K562 (cell line): ENCODE data around the gene ZNF587. TPM values are rescaled to one million over a fixed set of nuclear protein-coding genes. Genes with fewer than 3 reads are reported as not detected.

Source experiments
- ATAC-seq: fragments of 200-7000 bp; cut with Tn5 transposase; 3 replicates; pipeline ENCODE4 v1.9.1; 2020; ENCODE audit warnings: moderate library complexity
- BruUV-seq: library from RNA; stranded (reverse); fragments of 400-500 nt; replicated peaks from 2 replicates; lab custom pipeline; 2021; lab: Mats Ljungman, UMichigan
- CTCF ChIA-PET: fragments of 300-600 bp; formaldehyde crosslinking; extraction: SDS; loops from one replicate; lab custom pipeline; 2021; ENCODE audit warnings: low intra/inter-chr PET ratio; lab: Yijun Ruan, JAX
- POLR2A ChIA-PET: fragments of 300-600, 350-650 bp; sonication (Branson Sonifier 250); formaldehyde crosslinking; extraction: SDS; loops from one replicate; lab custom pipeline; 2021; ENCODE audit warnings: antibody characterized with exemption, inconsistent platforms; lab: Yijun Ruan, JAX
- DNase-seq, 4 experiments: peaks; one replicate each; pipeline versions ENCODE4 v3.0.0 to v3.0.0-alpha.2; 2011 to 2018; ENCODE audit warnings: low spot score in 3 of 4, mixed read lengths in 3 of 4; ENCODE audit errors: extremely low read depth in 1 of 4
- FAIRE-seq: peaks from 2 replicates; lab custom pipeline; 2011; peaks lifted over from hg19 to GRCh38; lab: Jason Lieb, UNC
- H2AFZ ChIP-seq: 2 replicates; pipeline ENCODE4 v1.6.0; 2011; ENCODE audit warnings: low read depth, low read length, control low read depth, inconsistent platforms
- H3K27ac ChIP-seq: fragments of 200-600 bp; 3 replicates; pipeline ENCODE4 v1.8.0; 2011; ENCODE audit warnings: low read depth, mild to moderate bottlenecking, control low read depth, inconsistent platforms, low read length, moderate library complexity, mixed read lengths; ENCODE audit errors: extremely low read depth
- H3K27me3 ChIP-seq, 2 experiments: fragments of 300-600 bp in 1 of 2; 2 replicates in 1 of 2; 3 replicates in 1 of 2; pipeline versions ENCODE4 v1.6.0 to v1.8.0; 2011; ENCODE audit warnings: inconsistent platforms in 2 of 2, low read length in 2 of 2, mild to moderate bottlenecking in 1 of 2, mixed read lengths in 1 of 2, moderate library complexity in 1 of 2; ENCODE audit not compliant: control insufficient read depth in 2 of 2, insufficient read depth in 2 of 2
- H3K36me3 ChIP-seq: fragments of 300-600 bp; 3 replicates; pipeline ENCODE4 v1.8.0; 2011; ENCODE audit warnings: mild to moderate bottlenecking, low read length, inconsistent platforms; ENCODE audit not compliant: control insufficient read depth, insufficient read depth
- H3K4me1 ChIP-seq, 2 experiments: fragments of 200-600 bp in 1 of 2; replicated peaks in 1 of 2; 2 replicates in 1 of 2; 3 replicates in 1 of 2; pipeline versions ENCODE4 v1.5.1 to v1.8.0; 2011; ENCODE audit warnings: inconsistent platforms in 2 of 2, low read length in 2 of 2, mild to moderate bottlenecking in 1 of 2, mixed read lengths in 1 of 2, moderate library complexity in 1 of 2; ENCODE audit not compliant: control insufficient read depth in 2 of 2, insufficient read depth in 2 of 2
- H3K4me2 ChIP-seq: 2 replicates; pipeline ENCODE4 v1.6.1; 2011; ENCODE audit warnings: low read length, control low read depth, inconsistent platforms, mixed read lengths; ENCODE audit not compliant: insufficient read depth
- H3K4me3 ChIP-seq: fragments of 200-600 bp; sonication (generic), shearing (Covaris generic); 2 replicates; pipeline ENCODE4 v1.5.1; 2016; ENCODE audit warnings: control low read depth, inconsistent platforms
- H3K79me2 ChIP-seq: fragments of 200-600 bp; 3 replicates; pipeline ENCODE4 v1.8.0; 2011; ENCODE audit warnings: low read length, inconsistent platforms; ENCODE audit not compliant: control insufficient read depth, insufficient read depth
- H3K9ac ChIP-seq, 2 experiments: 2 replicates each; pipeline versions ENCODE4 v1.6.0 to v1.6.1; 2011; ENCODE audit warnings: low read depth in 2 of 2, low read length in 2 of 2, control low read depth in 1 of 2, inconsistent platforms in 1 of 2, mild to moderate bottlenecking in 1 of 2, mixed read lengths in 1 of 2; ENCODE audit not compliant: insufficient read depth in 1 of 2
- H3K9me1 ChIP-seq: one replicate; pipeline ENCODE4 v1.6.0; 2011; ENCODE audit warnings: inconsistent platforms, mild to moderate bottlenecking, low read length, moderate library complexity; ENCODE audit not compliant: control insufficient read depth, insufficient read depth
- H3K9me3 ChIP-seq: replicated peaks from 2 replicates; pipeline ENCODE4 v1.5.1; 2011; ENCODE audit warnings: low read depth, low read length, inconsistent platforms; ENCODE audit not compliant: control insufficient read depth, insufficient read depth
- H4K20me1 ChIP-seq: replicated peaks from 2 replicates; pipeline ENCODE4 v1.6.1; 2011; ENCODE audit warnings: low read length, inconsistent platforms, mixed read lengths; ENCODE audit not compliant: control insufficient read depth, insufficient read depth
- CSDE1 ChIP-seq, 2 experiments: fragments of 450-650 bp; IDR thresholded peaks; 2 replicates each; pipeline ENCODE4 v1.6.1; 2016; ENCODE audit warnings: mild to moderate bottlenecking in 1 of 2
- KDM2B ChIP-seq: fragments of 250-450 bp; sonication (Bioruptor Pico); IDR thresholded peaks from 2 replicates; pipeline ENCODE4 v1.8.0; 2021; ENCODE audit warnings: mild to moderate bottlenecking, moderate library complexity
- POLR3G ChIP-seq: IDR thresholded peaks from 2 replicates; pipeline ENCODE4 v1.6.1; 2011; ENCODE audit not compliant: insufficient read length, insufficient replicate concordance; ENCODE audit errors: extremely low read depth
- TEAD1 ChIP-seq, 2 experiments: fragments of 450-650 bp in 1 of 2; sonication (generic) in 1 of 2; formaldehyde crosslinking; IDR thresholded peaks; 2 replicates each; pipeline versions ENCODE4 v1.4.0 to v1.8.0; 2020 to 2022; ENCODE audit warnings: mild to moderate bottlenecking in 2 of 2, missing genetic modification reagents in 1 of 2
- USF2 ChIP-seq: sonication (generic); formaldehyde crosslinking; IDR thresholded peaks from 2 replicates; pipeline ENCODE4 v1.5.0; 2020; ENCODE audit warnings: missing genetic modification reagents
- WGBS: fragments of 100-300 bp; shearing (Covaris generic); methylation state at CpG from one replicate; pipeline ENCODE4 v1.1.6; 2016; ENCODE audit warnings: low coverage, mixed read lengths; ENCODE audit not compliant: insufficient coverage; ENCODE audit errors: missing lambda C conversion rate; 5-methylcytosine and 5-hydroxymethylcytosine counted together
- in situ Hi-C: fragments of 300-500 bp; cut with MboI; formaldehyde crosslinking; loops from 4 replicates; pipeline ENCODE4 v1.15.0; 2018; ENCODE audit warnings: inconsistent platforms, mixed read lengths
- intact Hi-C: fragments of 100-400 bp; cut with micrococcal nuclease; formaldehyde crosslinking; loops from 2 replicates; pipeline ENCODE4 v1.14.2; 2022
- polyA plus RNA-seq, 8 experiments: library from polyadenylated mRNA; depleted of rRNA in 4 of 8; stranded (reverse) in 5 of 8; unstranded in 3 of 8; fragments of >200 nt; fragmentation: Nextera tagmentation in 2 of 8; fragmentation: Illumina TruSeq in 1 of 8; extraction: Ambion mirVana in 2 of 8; extraction: Trizol in 1 of 8; gene quantifications; 2 replicates each; pipeline versions ENCODE4 v1.2.1 to v1.2.3, GENCODE V29; 2011 to 2014; ENCODE audit warnings: inconsistent platforms in 1 of 8, missing spikeins in 1 of 8
- total RNA-seq, 7 experiments: library from RNA; depleted of rRNA in 6 of 7; stranded (reverse); fragments of >200 nt in 6 of 7; fragmentation: Illumina TruSeq in 2 of 7; extraction: Trizol in 2 of 7; gene quantifications; 2 replicates each; pipeline versions ENCODE4 v1.2.1 to v1.2.3, GENCODE V29; 2011 to 2021; ENCODE audit warnings: low replicate concordance in 1 of 7

Gene ZNF587
- total and polyA plus RNA-seq, 9 of the 15 experiments (the other 6 are each of a cell fraction or from before 2014, with no cell fraction given), result 3.2 to 42.0 (median 24.9) TPM

GRCh38 chr19:57818378-57818777 is 31.3 kb upstream of the ZNF587 start:
- CTCF ChIA-PET, result no interaction called here
- H3K4me3 ChIP-seq, result no peak overlapping the region
- H3K27ac ChIP-seq, result no peak overlapping the region; the same call in 2 of the 3 replicates
- TF ChIP-seq USF2 (CRISPR knock-in tag) (peak; percentile 9; the same call in 1 of the 2 replicates), CSDE1 (IDR thresholded peaks at IDR 0.05) (no peak), POLR3G (no peak), TEAD1 (CRISPR knock-in tag; IDR thresholded peaks at IDR 0.05) (no peak), KDM2B (CRISPR knock-in tag) (no peak)
- H3K4me2 ChIP-seq, result peak overlapping the region; percentile 83; the same call in 1 of the 2 replicates
- H2AFZ ChIP-seq, result 0 out of 2 replicates have a peak overlapping the region, but pooled peaks have one; percentile 25
- POLR2A ChIA-PET, result interaction anchor here (0.9 to 1.6 kb wide), 2 partner anchors 31 to 32 kb away, joined by 3 to 9 read pairs; partner anchors contain the start of gene ZNF587
- H3K27me3 ChIP-seq, result no peaks in the 10 kb centered on the region
- no peaks in the 10 kb centered on the region for H4K20me1 ChIP-seq
- BruUV-seq, result no TSS peak
- ATAC-seq (no peak), DNase-seq (peak in 1 of 4 experiments; percentile 27), FAIRE-seq (peak; percentile 58)
- no peaks in the 10 kb centered on the region for H3K9me1 ChIP-seq
- intact Hi-C loops, result no loop called here
- no peaks in the 10 kb centered on the region for H3K9me3 ChIP-seq
- peaks cover 28% of the 10 kb centered on the region for H3K36me3 ChIP-seq
- 84% methylated on average over 5 of the region's 7 CpGs for WGBS
- in situ Hi-C loops, result no loop called here
- H3K4me1 ChIP-seq, result peaks cover 4 to 22% of the 10 kb centered on the region in 2 experiments; a peak in 3 of 5 replicates
- peaks cover 55% of the 10 kb centered on the region for H3K79me2 ChIP-seq
- H3K9ac ChIP-seq, result no peak overlapping the region; a peak in 1 of 4 replicates
